Measurements from ENCODE around the gene LGR5.

Gene LGR5

DNA sequence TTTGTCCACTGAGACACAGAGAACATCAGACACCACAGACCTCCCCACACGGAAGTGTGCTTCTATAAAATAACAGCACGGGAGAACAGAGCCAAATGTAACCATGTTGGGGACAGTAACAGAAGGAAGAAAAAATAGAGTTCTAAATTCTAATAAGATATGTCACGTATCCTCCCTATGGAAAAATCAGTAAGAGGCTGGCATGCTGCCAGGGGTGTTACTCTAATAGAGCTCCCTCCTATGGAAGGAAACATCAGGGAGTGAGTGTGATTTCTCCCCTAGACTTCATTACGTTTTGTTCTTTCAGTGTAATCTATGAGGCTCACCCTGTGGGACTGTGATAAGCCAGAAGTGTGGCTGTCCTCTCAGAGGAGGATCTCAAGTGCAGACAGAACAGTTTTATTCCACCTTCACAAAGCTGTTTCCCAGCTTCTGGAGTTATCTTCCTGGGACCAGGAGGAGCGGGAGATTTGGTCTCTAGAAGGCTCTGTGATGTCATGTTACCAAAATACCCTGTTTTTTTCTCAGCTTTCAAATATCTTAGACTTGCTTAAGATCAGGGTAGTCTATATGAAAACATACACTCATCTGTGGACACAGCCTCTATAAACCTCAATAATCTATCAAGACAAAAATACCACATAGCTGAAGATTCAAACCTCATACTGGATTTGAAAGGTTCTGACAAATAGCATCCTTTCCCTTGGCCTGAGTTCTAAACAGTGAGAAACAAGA is 154.8 kb downstream of the LGR5 start:
- no peak overlapping the region for H3K4me3 ChIP-seq (ENCODE audit: low read length)
- no peaks in the 10 kb centered on the region for H3K27me3 ChIP-seq (ENCODE audit: control insufficient read depth, insufficient read depth, low read length)
- H3K9ac ChIP-seq (ENCODE audit: low read length), result no peak overlapping the region
- no peak overlapping the region for H3K27ac ChIP-seq (ENCODE audit: low read depth, low read length)
- no peaks in the 10 kb centered on the region for H3K4me1 ChIP-seq (ENCODE audit: control insufficient read depth, insufficient read depth, low read length)
- no peaks in the 10 kb centered on the region for H3K36me3 ChIP-seq (ENCODE audit: control insufficient read depth, insufficient read depth, low read length)

DNA sequence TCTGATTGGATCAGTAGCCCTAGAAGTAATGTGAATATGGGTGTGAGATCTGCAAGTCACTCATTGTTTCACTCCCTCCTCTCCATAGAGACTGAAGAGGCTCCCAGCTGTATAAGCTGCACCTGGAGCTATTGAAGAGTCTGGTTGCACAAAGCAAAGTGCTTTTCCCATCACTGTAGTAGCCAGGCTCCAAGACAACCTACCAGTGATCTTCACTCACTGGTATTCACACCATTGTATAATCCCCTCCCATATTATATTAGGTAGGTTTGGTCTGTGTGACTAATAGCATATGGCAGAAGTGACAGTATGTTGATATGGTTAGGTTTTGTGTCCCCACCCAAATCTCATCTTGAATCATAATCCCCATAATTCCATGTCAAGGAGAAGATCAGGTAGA is 159.6 kb downstream of the LGR5 start:
- Histone ChIP-seq H3K9ac (ENCODE audit: low read length) (no peak overlapping the region), H3K27ac (ENCODE audit: low read depth, low read length) (no peak overlapping the region), H3K27me3 (ENCODE audit: control insufficient read depth, insufficient read depth, low read length) (no peaks in the 10 kb centered on the region), H3K36me3 (ENCODE audit: control insufficient read depth, insufficient read depth, low read length) (no peaks in the 10 kb centered on the region), H3K4me1 (ENCODE audit: control insufficient read depth, insufficient read depth, low read length) (no peaks in the 10 kb centered on the region), H3K4me3 (ENCODE audit: low read length) (no peak overlapping the region)

DNA sequence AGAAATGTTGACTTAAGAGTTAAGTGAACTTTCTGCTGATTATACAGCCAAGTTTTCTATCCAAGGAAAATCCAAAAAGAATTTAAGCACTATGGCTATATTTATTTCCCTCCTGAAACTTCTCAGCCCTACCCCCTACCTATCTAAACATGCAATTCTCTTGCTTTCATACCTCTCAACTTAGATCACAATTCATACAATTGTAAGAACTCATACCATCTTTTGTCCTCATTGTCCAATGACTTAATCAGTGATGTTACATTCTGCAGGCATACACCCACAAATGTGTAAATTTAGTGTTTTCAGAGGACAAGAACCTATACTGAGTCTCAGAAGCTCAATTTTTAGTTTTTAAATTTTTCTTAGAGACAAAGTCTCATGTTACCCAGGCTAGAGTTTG is 161.9 kb downstream of the LGR5 start:
- H3K4me3 ChIP-seq (ENCODE audit: low read length), result no peak overlapping the region

DNA sequence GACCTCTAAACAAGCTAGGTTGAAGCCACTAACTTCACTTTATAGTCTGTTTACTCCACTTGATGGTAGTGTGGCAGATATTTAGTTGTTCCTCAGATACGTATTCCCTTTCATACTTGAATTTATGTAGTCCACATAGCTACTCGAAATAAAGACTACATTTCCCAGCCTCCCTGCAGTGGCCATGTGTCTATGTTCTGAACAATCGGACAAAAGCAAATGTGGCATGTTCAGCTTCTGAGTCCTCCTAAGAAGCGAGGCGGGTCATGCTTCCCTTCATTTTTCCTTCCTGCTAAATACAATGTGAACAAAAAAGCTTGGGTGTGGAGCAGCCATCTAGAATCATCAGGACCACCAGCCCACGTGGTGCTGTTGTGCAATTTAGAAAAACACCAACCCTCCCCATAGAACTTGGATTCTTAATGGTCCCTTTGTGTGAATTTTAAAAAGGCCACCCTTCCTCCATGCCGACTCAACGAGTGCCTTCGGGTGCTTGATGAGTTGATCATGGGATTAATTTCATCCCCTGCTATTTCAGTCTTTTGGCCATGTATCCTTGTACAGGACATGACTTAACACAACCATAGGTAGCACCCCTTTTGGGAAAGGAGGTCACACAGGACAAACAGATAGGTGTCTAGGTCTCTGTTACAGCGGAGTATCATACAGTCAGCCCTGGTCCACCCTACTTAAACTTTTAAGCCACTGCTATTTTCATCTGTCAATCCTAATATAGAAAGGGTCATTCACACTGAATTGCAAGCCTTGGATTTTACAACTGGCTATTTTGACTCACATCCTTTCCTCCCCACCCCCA is 163.4 kb downstream of the LGR5 start:
- Histone ChIP-seq H3K27me3 (ENCODE audit: control insufficient read depth, insufficient read depth, low read length) (no peaks in the 10 kb centered on the region), H3K36me3 (ENCODE audit: control insufficient read depth, insufficient read depth, low read length) (no peaks in the 10 kb centered on the region), H3K9ac (ENCODE audit: low read length) (no peak overlapping the region), H3K27ac (ENCODE audit: low read depth, low read length) (no peak overlapping the region), H3K4me3 (ENCODE audit: low read length) (no peak overlapping the region), H3K4me1 (ENCODE audit: control insufficient read depth, insufficient read depth, low read length) (no peaks in the 10 kb centered on the region)

More for the DNA sequence above, 161.9 kb downstream of the LGR5 start:
- Histone ChIP-seq H3K4me1 (ENCODE audit: control insufficient read depth, insufficient read depth, low read length) (no peaks in the 10 kb centered on the region), H3K27me3 (ENCODE audit: control insufficient read depth, insufficient read depth, low read length) (no peaks in the 10 kb centered on the region), H3K27ac (ENCODE audit: low read depth, low read length) (no peak overlapping the region), H3K9ac (ENCODE audit: low read length) (no peak overlapping the region), H3K36me3 (ENCODE audit: control insufficient read depth, insufficient read depth, low read length) (no peaks in the 10 kb centered on the region)

DNA sequence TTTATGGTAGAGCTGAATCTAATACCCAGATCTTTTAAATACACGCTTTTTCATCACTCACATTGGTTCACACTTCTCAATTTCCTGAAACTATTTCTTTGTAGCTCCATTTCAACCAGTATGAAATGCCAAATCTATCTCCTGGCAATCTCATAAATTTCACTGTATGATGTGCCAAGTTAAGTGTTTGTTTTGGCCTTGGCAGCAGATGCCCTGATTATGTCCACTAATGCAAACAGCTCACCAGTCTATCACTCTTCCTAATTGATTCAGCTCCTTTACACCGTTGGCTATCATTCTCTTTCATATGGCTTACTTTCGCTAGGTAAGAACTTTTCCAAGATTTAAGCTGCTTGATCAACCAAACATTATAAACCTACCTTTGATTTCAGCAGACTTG is 165.4 kb downstream of the LGR5 start:
- H3K4me3 ChIP-seq (ENCODE audit: low read length), result no peak overlapping the region
- no peaks in the 10 kb centered on the region for H3K27me3 ChIP-seq (ENCODE audit: control insufficient read depth, insufficient read depth, low read length)
- H3K4me1 ChIP-seq (ENCODE audit: control insufficient read depth, insufficient read depth, low read length), result no peaks in the 10 kb centered on the region
- H3K9ac ChIP-seq (ENCODE audit: low read length), result no peak overlapping the region
- H3K36me3 ChIP-seq (ENCODE audit: control insufficient read depth, insufficient read depth, low read length), result no peaks in the 10 kb centered on the region
- no peak overlapping the region for H3K27ac ChIP-seq (ENCODE audit: low read depth, low read length)

DNA sequence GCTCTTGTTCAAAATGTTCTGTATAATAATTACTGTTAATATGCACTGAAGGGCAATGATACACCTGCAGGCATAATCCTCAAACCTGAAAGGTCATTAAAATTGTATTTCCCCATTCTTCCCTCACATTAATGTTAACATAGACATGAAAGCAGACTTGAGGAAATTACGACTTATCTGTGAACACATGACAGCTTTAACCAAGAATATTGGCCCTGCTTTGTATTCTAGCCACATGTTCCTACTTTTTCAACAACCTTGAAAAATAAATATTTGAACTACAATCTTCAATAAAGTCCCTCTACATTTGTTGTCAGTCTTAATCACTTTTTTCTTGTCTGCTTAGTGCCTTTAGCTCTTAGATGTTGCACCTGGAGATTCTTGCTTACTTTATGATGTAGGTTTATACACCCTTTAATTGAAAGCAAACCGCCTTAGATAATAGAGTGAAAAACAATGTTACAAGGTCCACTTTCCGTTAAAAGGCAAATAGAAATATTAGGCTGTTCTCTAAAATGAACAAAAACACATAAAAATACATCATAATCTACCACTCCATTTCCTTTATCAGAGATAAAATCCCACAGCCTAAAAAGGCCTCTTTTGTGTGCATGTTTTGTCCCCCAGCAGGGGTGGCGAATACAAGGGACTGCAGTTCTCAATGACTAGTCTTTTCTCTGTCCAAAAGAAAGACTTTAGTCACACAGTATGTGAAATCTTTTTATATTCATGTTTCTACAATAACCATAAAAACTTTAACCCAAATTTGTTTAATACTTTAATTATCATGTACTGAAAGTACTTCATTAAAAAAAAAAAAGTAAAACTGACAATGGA is 168.1 kb downstream of the LGR5 start:
- H3K27ac ChIP-seq (ENCODE audit: low read depth, low read length), result no peak overlapping the region

DNA sequence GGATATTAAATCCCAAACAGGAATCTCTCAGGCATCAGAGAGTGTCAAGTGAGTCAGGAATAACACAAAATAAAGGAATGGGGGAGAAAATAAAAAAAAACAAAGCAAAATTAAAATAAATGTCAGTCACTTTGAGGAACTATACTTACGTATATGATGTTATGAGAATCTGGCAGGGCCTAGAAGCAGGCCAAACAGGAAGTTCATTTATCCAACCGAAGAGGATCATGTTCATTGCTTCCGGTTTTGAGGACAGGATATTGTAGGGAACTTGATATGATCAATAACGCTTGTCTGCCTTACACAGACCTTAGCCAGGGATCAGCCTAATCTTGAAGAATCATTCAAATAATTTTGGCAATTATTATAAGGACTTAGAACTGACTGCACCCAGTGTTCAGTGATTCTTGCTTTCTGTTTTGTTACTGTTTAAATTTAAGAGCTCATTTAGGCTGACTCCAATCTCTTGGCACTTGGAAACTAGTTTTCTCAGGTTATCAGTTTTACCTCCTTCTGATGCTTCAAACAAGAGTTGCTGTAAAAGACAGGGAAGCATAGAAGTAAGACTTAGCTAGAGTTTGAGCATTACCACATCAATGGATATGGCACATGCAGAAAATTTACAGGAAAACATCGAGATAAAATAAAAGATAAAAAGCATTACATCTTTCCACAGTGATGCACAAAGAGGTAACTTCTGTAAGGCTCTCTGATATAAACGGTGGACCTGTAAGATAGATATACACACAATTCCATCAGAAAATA is 170.6 kb downstream of the LGR5 start:
- H3K4me3 ChIP-seq (ENCODE audit: low read length), result no peak overlapping the region
- H3K4me1 ChIP-seq (ENCODE audit: control insufficient read depth, insufficient read depth, low read length), result no peaks in the 10 kb centered on the region
- no peak overlapping the region for H3K27ac ChIP-seq (ENCODE audit: low read depth, low read length)
- peaks cover 7% of the 10 kb centered on the region for H3K36me3 ChIP-seq (ENCODE audit: control insufficient read depth, insufficient read depth, low read length)
- no peaks in the 10 kb centered on the region for H3K27me3 ChIP-seq (ENCODE audit: control insufficient read depth, insufficient read depth, low read length)
- H3K9ac ChIP-seq (ENCODE audit: low read length), result no peak overlapping the region

More for the DNA sequence above, 168.1 kb downstream of the LGR5 start:
- Histone ChIP-seq H3K9ac (ENCODE audit: low read length) (no peak overlapping the region), H3K36me3 (ENCODE audit: control insufficient read depth, insufficient read depth, low read length) (peaks cover 3% of the 10 kb centered on the region), H3K27me3 (ENCODE audit: control insufficient read depth, insufficient read depth, low read length) (no peaks in the 10 kb centered on the region), H3K4me3 (ENCODE audit: low read length) (no peak overlapping the region), H3K4me1 (ENCODE audit: control insufficient read depth, insufficient read depth, low read length) (no peaks in the 10 kb centered on the region)

DNA sequence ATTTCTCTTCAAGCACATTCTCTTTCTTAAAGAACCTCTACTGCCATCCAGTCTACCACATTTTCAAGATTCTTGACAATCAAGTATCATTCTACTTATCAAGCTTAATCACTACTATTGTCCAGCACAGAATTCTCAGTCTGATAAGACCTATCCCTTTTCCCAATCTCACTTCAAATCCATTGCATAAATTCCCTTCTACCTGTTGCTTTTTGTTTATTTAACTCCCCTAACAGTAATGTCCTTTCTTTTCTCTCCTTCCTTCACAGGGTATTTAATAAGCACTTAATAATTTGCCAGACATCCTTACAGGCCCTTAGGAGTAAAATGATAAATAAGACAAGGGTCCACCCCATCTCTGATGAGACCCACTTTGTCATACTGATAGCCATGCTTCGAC is 182.3 kb downstream of the LGR5 start:
- no peak overlapping the region for H3K27ac ChIP-seq (ENCODE audit: low read depth, low read length)
- H3K9ac ChIP-seq (ENCODE audit: low read length), result no peak overlapping the region
- H3K27me3 ChIP-seq (ENCODE audit: control insufficient read depth, insufficient read depth, low read length), result no peaks in the 10 kb centered on the region
- H3K36me3 ChIP-seq (ENCODE audit: control insufficient read depth, insufficient read depth, low read length), result peaks cover 24% of the 10 kb centered on the region
- H3K4me3 ChIP-seq (ENCODE audit: low read length), result no peak overlapping the region
- no peaks in the 10 kb centered on the region for H3K4me1 ChIP-seq (ENCODE audit: control insufficient read depth, insufficient read depth, low read length)

DNA sequence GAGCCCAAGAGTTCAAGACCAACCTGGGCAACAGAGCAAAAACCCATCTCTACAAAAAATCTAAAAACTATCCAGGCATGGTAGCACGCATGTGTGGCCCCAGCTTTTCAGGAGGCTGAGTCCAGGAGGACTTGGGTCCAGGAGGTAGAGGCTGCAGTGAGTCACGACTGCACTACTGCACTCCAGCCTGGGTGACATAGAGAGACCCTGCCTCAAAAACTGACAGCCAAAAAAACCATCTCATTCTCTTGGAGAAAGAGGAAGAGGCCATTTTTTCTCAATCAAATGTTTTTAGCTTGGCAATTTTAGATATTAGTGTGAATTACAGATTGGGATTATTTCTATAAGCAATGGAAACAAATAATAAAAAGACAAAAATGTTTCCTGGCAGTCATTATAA is 185.9 kb downstream of the LGR5 start:
- Histone ChIP-seq H3K4me3 (ENCODE audit: low read length) (no peak overlapping the region), H3K4me1 (ENCODE audit: control insufficient read depth, insufficient read depth, low read length) (no peaks in the 10 kb centered on the region), H3K27me3 (ENCODE audit: control insufficient read depth, insufficient read depth, low read length) (no peaks in the 10 kb centered on the region), H3K27ac (ENCODE audit: low read depth, low read length) (no peak overlapping the region), H3K36me3 (ENCODE audit: control insufficient read depth, insufficient read depth, low read length) (peaks cover 33% of the 10 kb centered on the region), H3K9ac (ENCODE audit: low read length) (no peak overlapping the region)

DNA sequence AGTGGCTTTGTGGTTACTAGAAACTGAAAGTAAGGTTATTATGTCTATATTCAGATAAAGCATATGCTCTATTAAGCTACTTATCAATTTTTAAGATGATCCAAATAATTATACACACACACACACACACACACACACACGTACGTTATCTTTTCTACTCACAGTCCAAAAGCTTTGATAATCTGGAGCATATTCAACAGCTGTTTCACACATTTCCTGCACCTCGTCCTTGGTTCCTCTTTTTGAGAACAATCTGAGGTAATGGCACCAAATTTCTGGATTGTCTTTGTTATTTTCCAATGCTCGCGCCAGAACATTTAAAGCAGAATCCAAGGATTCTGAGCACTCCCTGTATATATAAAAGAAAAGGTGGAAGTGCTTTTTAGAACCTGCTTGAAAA is 186.5 kb downstream of the LGR5 start:
- Histone ChIP-seq H3K27me3 (ENCODE audit: control insufficient read depth, insufficient read depth, low read length) (no peaks in the 10 kb centered on the region), H3K4me3 (ENCODE audit: low read length) (no peak overlapping the region), H3K9ac (ENCODE audit: low read length) (no peak overlapping the region), H3K4me1 (ENCODE audit: control insufficient read depth, insufficient read depth, low read length) (no peaks in the 10 kb centered on the region), H3K27ac (ENCODE audit: low read depth, low read length) (no peak overlapping the region), H3K36me3 (ENCODE audit: control insufficient read depth, insufficient read depth, low read length) (peaks cover 34% of the 10 kb centered on the region)

DNA sequence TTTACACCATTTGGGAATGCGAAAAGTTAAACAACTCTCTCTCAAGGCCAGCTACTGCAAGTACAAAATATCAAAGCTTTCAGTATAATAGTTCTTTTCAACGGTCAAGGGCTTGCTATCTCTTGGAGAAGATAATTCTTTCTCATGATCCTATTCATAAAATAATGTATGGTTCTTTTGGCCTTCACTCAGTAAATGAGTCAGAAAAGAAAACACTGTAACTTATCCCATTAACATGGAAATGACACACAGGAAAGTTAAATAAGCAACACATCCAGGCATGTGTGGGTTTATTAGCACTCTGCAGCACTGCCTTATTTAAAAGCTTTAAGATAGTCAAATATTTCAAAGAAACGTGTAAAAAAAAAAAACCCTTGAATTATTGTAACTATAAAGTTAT is 187.2 kb downstream of the LGR5 start:
- H3K9ac ChIP-seq (ENCODE audit: low read length), result no peak overlapping the region
- H3K36me3 ChIP-seq (ENCODE audit: control insufficient read depth, insufficient read depth, low read length), result peaks cover 35% of the 10 kb centered on the region
- H3K4me3 ChIP-seq (ENCODE audit: low read length), result no peak overlapping the region
- no peaks in the 10 kb centered on the region for H3K4me1 ChIP-seq (ENCODE audit: control insufficient read depth, insufficient read depth, low read length)
- no peaks in the 10 kb centered on the region for H3K27me3 ChIP-seq (ENCODE audit: control insufficient read depth, insufficient read depth, low read length)
- H3K27ac ChIP-seq (ENCODE audit: low read depth, low read length), result no peak overlapping the region
